ENCODE data around the gene FAM53A.
"Not testable (repeated sequence)": the region's sequence is repeated elsewhere in the genome, so short reads cannot be mapped to it uniquely, and the experiment has no call there.

FAM53A gene

GRCh38 chr4:1612278-1613098 is 71.6 kb downstream of the FAM53A start:
- no peak for TF ChIP-seq CTCF (IDR thresholded peaks at IDR 0.05; ENCODE audit: insufficient read depth, low read depth, low read length, missing control alignments)
- no peak overlapping the region for H3K4me3 ChIP-seq (ENCODE audit: low read depth, low read length)
- DNase-seq (ENCODE audit: low read depth) = no peak

DNA sequence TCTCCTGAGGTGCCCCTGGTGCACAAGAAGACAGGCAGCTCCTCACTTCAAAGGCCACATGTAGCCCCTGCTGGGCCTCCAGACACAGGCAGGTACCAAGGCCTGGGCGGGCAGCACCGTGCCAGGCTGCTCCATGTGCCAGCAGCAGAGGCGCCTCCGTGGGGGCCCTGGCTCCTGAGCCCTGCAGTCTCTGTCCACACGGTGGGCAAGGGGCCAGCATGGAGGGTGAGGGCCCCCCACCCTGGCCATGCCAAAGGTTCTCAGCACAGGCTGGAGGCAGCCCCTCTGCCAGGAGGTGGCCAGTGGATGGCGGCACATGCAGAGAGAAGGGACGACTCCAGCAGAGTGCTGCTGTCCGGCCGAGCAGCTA is 72.6 kb downstream of the FAM53A start:
- no peak for TF ChIP-seq CTCF (IDR thresholded peaks at IDR 0.05; ENCODE audit: insufficient read depth, low read depth, low read length, missing control alignments)
- DNase-seq (ENCODE audit: low read depth) = no peak
- no peak overlapping the region for H3K4me3 ChIP-seq (ENCODE audit: low read depth, low read length)

GRCh38 chr4:1610791-1611500 is 73.2 kb downstream of the FAM53A start:
- no peak overlapping the region for H3K4me3 ChIP-seq (ENCODE audit: low read depth, low read length)
- no peak for DNase-seq (ENCODE audit: low read depth)
- no peak for TF ChIP-seq CTCF (IDR thresholded peaks at IDR 0.05; ENCODE audit: insufficient read depth, low read depth, low read length, missing control alignments)

GRCh38 chr4:1609901-1610790 is 74.0 kb downstream of the FAM53A start:
- no peak for TF ChIP-seq CTCF (IDR thresholded peaks at IDR 0.05; ENCODE audit: insufficient read depth, low read depth, low read length, missing control alignments)
- no peak overlapping the region for H3K4me3 ChIP-seq (ENCODE audit: low read depth, low read length)

DNA sequence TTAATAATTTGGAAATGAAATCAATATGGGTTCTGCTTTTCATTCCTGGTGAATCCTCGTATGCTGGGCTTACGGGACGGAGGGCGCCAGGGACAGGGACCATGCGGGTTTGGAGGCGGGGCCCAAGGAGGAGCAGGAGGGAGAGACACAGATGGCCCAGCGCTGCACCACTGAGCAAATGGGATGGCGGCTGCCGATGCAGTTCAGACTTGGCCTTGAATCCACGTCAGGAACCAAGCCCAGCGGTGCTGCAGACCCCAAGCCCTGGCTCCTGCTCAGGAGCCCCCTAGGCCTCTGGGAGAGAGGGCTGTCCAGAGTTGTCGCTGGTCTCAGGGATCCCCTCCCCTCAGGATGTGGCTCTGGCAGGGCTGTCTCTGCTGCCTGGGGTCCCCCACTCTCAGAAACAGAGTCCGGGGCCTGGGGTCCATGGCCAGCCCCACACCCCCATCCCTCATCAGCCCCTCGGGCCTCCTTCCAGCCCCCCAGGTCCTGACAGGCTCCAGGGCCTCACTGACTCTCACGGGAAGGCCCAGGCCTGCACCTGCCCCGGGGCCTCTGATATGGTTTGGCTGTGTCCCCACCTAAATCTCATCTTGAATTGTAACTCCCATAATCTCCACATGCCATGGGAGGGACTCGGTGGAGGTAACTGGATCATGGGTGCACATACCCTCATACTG is 75.2 kb downstream of the FAM53A start:
- TF ChIP-seq CTCF (IDR thresholded peaks at IDR 0.05; ENCODE audit: insufficient read depth, low read depth, low read length, missing control alignments) = no peak
- no peak for DNase-seq (ENCODE audit: low read depth)
- H3K4me3 ChIP-seq (ENCODE audit: low read depth, low read length) = no peak overlapping the region

More at GRCh38 chr4:1609901-1610790, 74.0 kb downstream of the FAM53A start:
- DNase-seq (ENCODE audit: low read depth) = no peak

DNA sequence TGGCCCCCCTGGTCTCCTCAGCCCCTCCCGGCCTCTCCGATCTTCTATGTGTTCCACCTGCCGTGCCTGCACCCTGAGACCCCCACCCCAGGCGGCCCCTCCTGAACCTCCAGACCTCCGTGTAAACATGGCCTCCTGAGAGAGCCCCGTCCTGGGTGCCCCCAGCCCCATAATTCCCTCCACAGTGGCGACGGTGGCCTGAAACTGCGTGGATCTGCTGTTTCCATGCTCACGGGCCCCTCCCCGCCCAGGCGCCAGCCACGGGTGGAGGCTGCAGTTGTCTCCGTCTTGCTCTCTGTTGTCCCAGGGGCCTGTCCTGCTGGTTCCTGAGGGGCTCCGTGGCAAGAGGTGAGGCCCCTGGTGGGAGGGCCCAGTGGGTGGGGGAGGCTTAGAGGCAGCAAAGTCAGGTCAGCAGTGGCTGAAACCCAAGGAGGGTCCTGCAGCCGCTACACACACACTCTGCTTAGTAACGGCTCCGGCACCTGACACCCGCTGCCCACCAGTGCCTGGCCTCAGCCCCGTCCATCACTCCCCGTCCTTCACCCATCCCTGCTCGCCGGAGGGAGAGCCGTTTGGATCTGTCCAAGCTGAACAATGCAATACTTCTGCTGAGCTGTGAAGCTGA is 75.8 kb downstream of the FAM53A start:
- no peak for TF ChIP-seq CTCF (IDR thresholded peaks at IDR 0.05; ENCODE audit: insufficient read depth, low read depth, low read length, missing control alignments)
- no peak overlapping the region for H3K4me3 ChIP-seq (ENCODE audit: low read depth, low read length)
- no peak for DNase-seq (ENCODE audit: low read depth)

GRCh38 chr4:1607436-1608195 is 76.5 kb downstream of the FAM53A start:
- DNase-seq (ENCODE audit: low read depth); H3K4me3 ChIP-seq (ENCODE audit: low read depth, low read length): not testable (repeated sequence)
